CD4-positive, alpha-beta T cell treated with Interferon alpha-2 for 1 hour (primary cell): Measurements from ENCODE around the gene TOR1A.

Experiments used
- DNase-seq, 2 donors: peaks; one replicate each; pipeline ENCODE4 v3.0.0-alpha.2; 2020 to 2022

TOR1A gene

DNA sequence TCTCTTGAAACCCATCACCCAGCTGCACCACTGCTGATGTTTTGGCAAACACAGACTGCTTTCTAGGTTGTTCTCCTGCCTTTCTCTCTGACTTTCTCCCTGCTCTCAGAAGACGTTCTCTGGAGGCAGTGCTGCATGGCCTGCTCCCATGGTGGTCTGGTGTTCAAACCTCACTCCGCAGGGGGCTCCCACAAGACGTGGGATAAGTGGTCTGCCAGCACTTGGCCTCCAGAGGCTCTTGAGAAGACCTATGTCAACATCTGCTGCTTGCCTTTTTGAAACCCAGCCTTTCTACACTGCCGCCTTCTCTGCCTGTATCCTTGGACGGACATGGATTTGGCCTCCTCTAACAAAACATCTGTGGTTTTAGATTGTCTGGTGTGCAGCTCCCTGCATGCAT lies 27.9 kb upstream of the TOR1A start:
- DNase-seq = no peak

DNA sequence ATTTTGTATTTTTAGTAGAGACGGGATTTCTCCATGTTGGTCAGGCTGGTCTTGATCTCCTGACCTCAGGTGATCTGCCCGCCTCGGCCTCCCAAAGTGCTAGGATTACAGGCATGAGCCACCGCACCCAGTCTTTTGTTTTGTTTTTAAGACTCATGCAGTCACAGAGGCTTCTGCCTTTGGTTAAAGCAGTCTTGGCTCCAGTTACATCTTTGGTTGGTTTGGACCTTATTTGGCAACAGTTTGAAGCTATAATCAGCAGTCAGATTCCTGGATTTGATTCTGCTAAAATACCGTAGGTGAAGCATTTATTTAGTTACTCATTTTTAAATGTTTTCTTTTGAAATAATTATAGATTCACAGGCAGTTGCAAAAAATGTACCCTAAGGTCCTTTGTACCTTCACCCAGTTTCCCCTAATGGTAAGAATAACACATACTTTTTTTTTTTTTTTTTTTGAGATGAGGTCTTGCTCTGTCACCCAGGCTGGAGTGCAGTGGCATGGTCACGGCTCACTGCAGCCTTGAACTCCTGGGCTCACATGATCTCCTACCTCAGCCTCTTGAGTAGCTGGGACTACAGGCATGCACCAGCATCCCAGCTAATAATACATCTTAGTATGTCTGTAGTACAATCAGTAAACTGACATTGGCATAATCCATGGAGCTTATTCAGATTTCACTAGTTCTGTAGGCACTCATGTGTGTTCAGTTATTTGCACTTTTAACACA lies 27.1 kb upstream of the TOR1A start:
- DNase-seq = no peak

DNA sequence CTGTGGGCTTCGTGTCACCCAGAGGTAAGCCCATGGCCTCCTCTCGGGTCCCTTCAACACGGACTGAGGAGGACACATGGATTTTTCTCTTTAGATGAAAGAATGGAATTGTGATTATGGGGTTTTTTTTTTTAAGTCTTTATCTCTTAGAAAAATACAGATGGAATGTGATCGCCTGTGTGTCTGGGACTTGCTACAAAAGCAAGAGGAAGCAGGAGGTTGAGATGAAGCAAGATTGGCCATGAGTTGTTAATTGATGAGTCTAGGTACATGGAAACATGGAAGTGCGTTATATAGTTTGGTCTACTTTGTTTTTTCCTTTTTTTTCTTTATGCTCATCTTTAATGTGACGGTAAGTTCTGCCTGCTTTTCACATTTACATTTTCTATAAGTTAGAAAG lies 26.0 kb upstream of the TOR1A start:
- DNase-seq = no peak

DNA sequence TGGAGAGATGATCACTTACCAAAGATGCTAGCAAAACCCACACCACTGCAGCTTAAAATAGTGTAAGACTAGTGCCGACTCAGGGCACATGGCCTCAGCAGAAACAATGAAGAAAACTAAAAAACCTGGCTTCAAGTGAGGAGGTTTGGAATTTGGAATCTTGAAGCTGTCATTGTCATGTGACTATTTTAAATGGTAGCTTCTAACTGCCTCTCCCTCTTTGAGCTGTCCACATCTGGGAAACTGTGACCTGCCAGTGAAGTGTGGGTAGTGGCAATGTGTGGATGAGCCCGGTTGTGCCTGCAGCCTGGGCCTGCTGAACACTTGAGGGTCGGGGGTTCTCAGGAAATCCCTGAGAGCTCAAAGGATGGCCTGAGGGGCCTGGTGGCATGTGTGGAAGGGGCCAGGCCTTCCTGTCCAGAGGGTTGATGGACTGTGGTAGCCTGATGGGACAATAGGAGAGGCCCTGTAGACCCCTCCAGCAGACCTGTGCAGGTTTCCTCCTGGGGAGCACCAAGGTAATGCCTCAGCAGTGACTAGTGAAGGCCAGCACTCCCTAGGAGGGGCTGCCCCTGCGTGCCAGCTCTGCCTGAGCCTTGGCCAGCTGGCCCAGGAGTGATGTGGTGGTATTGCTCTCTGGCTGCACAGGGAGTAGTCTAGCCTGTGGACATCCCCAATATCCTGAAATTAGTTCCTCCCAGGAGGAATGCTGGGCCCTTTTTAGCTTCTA lies 24.9 kb upstream of the TOR1A start:
- no peak for DNase-seq

DNA sequence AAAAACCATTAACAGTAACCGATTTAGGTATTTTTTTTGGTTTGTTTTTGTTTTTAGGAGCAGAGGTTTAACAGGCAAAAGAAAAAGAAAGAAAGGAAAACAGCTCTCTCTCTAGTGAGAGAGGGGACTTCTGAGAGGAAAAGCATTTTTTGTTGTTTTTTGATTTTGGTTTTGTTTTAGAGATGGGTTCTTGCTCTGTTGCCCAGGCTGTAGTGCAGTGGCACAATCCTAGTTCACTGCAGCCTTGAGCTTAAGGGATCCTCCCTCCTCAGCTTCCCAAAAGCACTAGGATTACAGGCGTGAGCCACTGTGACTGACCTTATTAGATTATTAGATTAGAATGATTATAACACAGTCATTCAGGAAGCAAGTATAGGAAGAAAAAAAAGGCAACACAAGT lies 21.4 kb upstream of the TOR1A start:
- no peak for DNase-seq

DNA sequence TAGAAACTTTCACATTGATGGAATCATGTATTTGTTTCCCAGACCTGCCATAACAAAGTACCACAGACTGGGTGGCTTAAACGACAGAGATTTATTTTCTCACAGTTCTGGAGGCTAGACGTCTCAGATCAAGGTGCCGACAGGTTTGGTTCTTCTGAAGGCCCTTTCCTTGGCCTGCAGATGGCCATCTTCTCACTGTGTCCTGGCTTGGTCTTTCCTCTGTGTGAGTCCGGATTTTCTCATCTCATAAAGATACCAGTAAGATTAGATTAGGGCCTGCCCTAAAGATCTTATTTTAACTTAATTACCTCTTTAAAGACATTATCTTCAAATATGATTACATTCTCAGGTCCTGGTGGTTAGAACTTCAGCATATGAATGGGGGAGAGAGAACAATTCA lies 17.1 kb upstream of the TOR1A start:
- no peak for DNase-seq

DNA sequence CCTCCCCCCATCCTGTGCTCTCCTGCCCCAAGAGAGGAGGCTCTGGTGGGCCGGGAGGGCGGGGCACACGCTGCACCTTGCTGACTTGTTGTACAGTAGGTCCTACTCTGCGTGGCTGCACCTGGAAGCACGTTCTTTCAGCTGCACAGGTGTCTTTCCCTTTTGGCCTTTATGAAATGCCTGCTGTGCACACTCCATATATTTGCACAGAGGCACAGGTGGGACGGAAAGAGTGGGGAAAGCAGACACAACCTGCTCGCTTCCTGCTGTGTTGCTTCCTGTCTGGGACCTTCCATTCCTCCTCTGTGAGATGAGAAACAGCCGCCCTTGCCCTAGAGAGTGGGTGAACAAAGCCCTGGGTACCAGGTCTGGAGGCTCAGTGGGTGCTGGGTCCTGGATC lies 16.1 kb upstream of the TOR1A start:
- peak in 1 of 2 donors; percentile 13 for DNase-seq

DNA sequence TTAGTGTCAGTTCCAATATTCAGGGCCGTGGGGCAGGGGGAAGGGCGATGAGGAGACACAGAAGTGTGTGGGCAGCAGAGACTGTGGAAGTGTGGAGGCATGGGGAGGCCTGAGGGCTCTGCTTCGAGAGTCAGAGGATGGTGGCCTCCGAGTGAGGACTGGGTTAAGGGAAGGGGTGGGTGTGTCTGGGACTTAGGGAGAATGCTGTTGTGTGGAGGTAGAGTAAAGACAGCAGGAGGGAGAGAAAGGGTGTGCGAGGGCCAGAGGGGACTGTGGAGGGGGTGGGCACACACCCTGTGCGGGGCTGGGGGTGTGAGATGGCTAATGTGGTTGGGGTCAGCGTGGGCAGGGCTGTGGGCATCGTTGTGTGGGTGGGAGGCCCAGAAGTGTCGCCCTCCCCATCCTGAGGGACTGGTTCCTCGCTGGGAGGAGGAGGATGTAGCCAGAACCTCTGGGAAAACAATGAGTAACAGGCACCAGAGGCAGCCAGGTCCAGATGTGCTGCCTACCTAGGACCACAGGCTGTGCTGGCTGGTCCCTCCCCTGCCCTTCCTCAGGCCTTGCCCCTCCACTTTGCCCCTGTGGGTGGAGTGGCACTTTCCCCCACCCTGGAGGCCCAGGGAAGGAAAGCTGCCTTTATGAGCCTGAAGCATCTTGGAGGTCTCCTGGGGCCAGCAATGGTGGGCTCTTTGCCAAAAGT lies 15.5 kb upstream of the TOR1A start:
- no peak for DNase-seq

DNA sequence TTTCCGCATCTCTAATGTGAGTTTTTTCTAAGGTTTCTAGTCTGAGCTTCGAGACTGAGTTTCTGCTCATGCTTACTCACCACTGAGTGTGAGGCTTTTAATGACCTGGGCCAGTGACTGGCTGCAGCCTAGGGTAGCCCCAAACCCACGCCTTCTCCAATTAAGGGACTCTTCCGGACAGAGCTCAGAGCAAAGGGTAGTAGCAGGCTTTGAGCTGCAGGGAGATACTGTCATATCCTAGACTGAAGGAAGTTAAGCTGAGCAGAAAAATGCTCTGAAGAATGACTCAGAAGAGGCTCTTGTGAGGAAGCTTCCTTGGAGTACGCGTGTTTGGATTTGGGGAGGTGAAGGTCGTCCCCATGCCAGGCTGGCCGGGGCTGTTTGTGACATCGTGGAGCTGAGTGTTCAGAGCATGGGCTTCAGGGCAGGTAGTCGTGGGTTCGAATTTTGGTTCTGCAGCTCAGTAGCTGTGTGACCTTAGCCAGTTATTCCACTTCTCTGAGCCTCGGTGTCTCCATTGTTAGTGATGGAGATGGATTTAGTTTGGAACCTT lies 14.8 kb upstream of the TOR1A start:
- no peak for DNase-seq

DNA sequence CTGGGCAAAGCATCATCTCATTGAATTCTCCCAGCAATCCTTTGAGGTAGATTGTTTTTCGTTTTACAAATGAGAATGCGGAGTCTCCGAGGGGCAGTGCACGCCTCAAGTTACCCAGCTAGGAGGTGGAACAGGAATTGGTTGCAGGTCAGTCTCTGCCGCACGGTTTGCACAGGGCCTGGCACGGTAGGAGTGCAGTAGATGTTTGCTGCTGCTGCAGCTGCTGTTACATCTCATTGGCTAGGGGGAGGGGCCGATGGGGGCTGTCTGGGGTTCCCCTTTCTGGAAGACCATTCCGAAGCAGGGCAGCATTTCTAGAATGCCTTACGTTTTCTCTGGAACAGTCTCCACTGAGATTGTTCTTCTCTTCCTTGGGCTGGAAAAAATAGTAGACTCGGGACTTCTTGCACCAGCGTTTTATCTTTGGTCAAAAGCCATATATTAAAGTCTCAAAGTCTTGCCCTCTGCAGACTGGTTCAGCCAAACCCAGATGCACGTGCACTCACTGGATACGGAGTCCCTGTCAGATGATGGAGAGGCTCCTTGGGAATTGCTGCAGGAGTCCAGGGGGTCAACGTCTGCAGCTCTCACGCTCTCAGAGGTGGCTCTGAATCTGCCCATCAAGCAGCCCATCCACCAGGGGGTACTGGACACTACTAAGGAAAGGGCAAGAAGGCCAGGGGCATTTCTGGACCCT lies 12.5 kb upstream of the TOR1A start:
- peak; percentile 44 to 54 for DNase-seq

DNA sequence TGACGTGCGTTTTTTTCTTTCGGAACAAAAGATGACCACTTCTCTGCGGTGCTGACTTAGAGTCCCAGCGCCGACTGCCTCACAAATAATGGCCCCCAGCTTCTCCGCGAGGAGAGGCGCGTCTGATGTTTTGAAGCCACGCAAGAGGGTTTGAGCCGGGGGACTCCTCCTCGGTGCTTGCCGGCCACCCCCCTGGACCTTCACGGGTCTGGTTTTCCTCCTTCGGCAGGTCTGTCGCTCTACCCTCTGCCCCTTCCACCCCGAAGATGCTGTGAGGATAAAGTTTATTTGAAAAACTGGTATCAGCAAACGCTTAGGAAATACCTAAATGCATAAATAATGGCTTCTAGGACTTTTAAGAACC lies 11.9 kb upstream of the TOR1A start:
- peak in 1 of 2 donors; percentile 32 for DNase-seq

DNA sequence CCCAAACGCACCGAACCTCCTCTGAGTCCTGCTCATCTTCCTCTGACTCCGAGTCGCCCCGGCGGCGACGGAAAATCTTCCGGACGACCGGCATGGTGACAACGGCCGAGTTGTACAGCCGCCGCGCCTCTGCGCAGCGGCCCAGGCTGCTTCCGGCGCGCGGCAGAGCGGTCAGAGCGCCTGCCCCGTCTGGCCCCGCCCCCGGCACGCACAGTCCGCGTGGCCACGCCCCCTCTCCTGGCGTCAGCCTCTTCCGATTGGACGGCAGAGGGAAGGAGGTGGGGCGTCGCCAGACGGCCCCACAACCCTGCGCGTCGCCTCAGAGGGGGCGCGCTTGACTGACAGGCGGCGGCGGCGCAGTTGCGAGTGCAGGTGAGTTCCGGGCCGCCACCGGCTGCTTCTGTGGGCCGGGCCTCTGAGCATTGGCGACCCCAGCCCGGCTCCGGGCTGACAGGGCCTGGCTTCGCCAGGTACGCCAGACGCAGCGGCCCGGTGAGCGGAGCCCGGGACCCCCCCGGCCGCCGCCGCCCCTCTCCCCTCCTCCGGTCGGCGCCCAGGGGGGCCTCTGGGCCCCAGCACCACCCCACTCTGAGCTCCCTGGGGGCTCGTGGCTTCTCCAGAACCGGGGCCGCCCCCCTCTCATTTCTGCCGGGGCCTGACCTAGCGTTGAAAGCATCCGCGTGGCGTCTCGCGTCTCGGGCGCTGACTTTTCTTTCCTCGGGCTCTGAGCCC lies 11.4 kb upstream of the TOR1A start, which contains the start of the genes C9orf78 and USP20:
Gene C9orf78, minus strand, starts transcription at position 148 of the 732 bp plus-strand sequence. Its CDS starts 54 bp downstream, at position 94.
Gene USP20, plus strand, starts transcription at position 331 of the 732 bp plus-strand sequence. CDS start 17,098 bp downstream, outside the sequence.
- DNase-seq = peak; percentile 96 to 98

DNA sequence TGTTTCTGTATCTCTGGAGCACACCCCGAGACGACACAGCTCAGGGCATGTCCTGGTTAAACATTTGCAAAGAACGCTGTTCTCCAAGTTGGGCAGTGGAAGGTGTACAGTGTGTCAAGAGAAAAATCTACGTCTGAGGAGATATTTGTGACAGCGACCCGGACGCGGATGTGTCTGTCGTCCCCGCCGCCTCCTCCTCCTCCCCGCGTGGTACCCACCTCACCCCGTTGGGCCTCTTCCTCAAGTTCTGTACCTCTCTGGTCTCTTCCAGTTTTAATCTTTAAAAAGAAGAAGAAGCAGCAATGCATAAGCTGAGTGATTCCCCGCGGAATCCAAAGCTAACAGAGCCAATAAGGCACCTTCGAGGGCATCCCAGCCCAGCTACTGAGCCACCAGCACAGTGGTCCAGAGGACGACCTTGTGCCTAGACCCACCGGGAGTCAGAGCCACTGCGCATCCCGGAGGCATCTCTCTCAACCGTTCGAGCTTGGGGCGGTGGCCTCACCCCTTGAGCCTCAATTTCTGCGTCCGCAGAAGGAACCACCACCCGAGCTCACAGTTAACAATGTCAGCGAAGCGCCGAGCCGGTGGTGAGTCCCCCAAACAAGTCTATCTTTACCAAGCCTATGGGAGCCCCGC lies 10.7 kb upstream of the TOR1A start:
- DNase-seq = peak; percentile 23 to 51

DNA sequence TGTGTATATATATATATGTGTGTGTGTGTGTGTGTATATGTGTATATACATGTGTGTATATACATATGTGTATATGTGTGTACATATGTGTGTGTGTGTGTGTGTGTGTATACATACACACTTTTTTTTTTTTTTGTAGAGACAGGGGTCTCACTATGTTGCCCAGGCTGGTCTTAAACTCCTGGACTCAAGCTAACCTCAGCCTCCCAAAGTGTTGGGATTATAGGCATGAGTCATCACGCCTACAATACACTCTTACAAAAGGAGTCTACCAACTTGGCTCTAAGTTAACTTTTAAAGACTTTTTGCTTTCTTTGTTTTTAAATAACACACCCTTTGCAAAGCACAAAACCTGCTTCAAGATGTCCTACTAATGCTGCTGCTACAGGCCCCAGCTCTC lies 9.0 kb upstream of the TOR1A start:
- DNase-seq = no peak

DNA sequence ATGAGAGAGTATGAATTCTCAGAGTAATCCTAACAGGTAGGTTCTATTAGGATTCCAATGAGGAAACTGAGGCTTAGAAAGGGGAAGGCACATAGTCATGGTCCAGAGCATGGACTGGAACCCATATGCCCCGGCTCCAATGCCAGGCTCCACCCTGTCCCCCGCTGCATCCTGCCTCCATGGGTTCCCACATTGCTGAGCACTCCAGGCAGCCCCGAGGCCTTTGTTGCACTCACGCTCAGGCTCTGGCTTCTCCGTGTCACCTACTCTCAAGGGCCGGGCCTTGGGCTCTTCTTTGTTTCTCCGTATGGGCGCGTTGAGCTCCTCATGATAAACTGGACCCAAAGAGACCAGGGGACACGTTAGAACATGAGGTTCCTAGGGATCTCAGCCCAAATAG lies 5.0 kb upstream of the TOR1A start:
- DNase-seq = no peak

DNA sequence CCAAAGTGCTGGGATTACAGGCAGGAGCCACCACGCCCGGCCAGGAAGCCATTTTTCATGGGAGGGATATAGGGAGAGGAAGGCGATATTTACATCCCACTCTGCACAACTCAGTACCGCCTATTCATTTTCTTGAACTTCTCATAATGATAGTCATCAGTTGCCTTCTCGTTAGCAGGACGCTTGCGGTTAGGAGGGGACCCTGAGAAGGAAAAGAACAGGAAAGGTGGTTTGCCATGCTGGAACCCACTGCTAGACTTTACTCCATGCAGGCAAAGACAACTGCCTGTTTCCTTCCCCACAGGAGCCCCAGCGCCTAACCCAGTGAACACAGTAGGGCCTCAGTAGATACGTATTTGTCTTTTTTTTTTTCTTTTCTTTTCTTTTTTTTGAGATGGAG lies 4.1 kb upstream of the TOR1A start:
- DNase-seq = no peak

DNA sequence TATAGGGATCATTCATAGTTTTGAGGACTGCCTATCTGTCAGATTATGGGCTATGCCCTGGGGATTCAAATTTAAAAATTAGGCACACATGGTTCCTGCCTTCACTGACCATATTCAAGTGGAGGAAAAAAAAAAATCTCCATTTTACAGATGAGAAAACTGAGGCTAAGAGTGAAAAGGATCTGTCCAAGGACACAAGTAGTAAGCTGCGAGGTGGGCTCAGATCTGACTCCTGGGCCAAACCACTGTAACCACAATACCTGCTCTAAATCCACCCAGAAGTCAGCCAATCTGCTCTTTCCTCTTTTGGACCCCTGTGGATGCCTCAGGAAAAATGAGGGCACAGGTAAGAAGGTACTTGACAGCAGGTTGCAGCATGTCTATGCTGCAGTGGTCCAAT lies 2.8 kb upstream of the TOR1A start:
- no peak for DNase-seq

DNA sequence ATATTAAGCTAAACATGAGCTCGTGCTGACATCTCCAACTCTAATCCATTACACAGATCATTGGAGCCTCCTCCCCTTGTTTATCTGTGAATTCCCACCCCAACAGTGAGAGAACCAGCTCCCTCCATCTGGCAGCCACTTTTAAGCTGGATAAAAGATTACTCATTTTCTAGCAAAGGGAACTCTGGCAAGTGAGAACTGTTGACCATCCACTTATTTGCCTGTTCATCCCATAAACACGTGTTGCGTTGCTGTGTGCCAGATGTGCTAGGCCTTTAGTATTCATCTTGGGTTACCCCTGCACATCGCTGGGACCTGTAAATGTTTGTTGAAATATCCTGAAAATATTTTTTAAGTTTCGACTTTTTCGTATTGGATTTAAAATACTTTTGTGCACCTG lies 2.4 kb upstream of the TOR1A start:
- no peak for DNase-seq

DNA sequence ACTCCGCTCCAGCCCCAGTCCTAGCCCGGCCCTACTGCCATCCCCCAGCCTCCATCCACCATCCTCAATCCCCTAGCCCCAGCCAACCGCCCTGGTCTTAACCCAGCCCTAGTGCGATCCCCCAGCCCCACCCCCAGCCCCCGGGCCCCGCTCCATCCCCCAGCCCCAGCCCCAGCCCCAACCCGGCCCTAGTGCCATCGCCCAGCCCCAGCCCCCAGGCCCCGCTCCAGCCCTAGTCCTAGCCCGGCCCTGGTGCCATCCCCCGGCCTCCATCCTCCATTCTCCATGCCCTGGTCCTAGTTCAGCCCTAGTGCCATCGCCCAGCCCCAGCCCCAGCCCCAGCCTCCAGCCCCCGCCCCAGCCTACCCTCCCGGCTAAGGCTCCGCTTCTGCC lies 398 bp downstream of the TOR1A start:
- DNase-seq = no peak

DNA sequence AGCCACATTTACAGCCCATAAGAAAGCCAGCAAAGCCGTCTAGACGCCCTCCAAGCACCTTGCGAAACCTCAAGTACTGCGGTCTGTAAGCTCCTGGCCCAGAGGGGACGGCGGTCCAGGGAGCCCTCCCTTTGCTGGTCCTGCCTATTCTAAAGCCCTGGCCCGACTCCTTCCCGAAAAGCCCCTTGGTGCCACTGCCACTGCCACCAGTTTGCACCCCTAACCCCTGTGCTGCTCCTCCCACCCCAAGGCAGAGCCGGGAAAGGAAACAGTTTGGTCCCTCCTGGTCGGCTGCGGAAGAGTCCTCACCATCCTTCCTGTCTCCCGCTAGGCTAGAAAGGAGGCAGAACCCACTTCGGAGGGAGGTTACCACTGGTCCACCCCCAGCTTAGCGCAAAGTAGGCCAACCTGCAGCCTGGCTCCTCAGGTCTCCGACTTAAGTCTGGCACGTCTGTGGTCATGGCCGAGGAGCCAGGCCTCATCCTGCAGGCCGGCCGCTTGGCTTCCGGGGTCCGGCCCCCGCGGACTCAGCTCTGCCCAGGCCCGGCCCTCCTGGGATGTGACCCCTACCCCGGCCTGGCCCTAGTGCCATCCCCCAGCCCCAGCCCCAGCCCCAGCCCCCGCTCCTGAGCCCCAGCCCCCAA lies 916 bp downstream of the TOR1A start:
- DNase-seq = peak in 1 of 2 donors; percentile 32
